ENCODE data around the gene PRR16. TPM values are rescaled to one million over a fixed set of nuclear protein-coding genes. Genes with fewer than 3 reads are reported as not detected.

PRR16 gene
- total RNA-seq, 1 experiment from 2014 or later: not detected

DNA sequence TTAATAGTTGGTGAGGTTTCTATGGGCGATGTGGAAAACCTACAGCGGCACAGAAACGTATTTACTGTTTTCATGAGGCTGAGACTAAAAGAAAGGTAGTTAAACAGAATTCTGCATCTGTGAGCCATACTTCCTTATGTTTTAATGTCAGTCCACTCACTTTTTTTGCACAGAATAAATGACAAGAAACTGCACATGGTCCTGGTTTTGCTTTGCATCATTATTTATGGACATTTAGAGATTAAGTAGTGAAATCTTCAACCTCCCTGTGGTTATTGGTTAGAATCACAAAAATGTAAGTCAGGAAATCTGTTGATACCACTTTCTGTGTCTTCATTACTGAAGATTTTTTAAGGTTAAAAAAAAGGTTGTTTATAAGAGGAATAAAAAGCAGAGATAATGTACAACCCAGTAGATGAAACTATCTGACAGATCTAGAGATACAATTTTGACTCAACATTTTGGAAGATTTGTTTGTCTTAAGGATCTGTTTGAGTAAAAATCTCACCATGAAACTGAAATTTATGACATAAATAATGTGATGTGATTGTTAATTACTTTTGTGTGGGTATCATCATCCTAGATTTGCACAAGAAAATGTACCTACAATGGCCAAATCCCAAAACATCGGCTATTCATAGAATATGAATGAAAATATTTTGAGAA lies 2.4 kb downstream of the PRR16 start:
- H3K27ac ChIP-seq (ENCODE audit: low read depth, low read length, poor library complexity, severe bottlenecking): no peak overlapping the region
- peaks cover 53% of the 10 kb centered on the region for H3K27me3 ChIP-seq (replicated peaks; ENCODE audit: insufficient read depth, low read depth, low read length, poor library complexity)
- intact Hi-C loops (cut with micrococcal nuclease; ENCODE audit: unreplicated experiment): no loop called here
- no TSS peak for BruUV-seq (replicated peaks)
- peaks cover 8% of the 10 kb centered on the region for H3K4me1 ChIP-seq (ENCODE audit: insufficient read depth, low read length, poor library complexity, severe bottlenecking)
- CTCF ChIA-PET: no interaction called here
- H3K9me3 ChIP-seq (ENCODE audit: low read depth, low read length, poor library complexity, severe bottlenecking): no peaks in the 10 kb centered on the region
- no peaks in the 10 kb centered on the region for H3K36me3 ChIP-seq (ENCODE audit: insufficient read depth, low read length, poor library complexity, severe bottlenecking)
- DNase-seq (ENCODE audit: low spot score): no peak
- TF ChIP-seq, protein P1, sequence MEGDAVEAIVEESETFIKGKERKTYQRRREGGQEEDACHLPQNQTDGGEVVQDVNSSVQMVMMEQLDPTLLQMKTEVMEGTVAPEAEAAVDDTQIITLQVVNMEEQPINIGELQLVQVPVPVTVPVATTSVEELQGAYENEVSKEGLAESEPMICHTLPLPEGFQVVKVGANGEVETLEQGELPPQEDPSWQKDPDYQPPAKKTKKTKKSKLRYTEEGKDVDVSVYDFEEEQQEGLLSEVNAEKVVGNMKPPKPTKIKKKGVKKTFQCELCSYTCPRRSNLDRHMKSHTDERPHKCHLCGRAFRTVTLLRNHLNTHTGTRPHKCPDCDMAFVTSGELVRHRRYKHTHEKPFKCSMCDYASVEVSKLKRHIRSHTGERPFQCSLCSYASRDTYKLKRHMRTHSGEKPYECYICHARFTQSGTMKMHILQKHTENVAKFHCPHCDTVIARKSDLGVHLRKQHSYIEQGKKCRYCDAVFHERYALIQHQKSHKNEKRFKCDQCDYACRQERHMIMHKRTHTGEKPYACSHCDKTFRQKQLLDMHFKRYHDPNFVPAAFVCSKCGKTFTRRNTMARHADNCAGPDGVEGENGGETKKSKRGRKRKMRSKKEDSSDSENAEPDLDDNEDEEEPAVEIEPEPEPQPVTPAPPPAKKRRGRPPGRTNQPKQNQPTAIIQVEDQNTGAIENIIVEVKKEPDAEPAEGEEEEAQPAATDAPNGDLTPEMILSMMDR (conservative IDR thresholded peaks at IDR 0.05; ENCODE audit: low read depth, low read length): no peak
- TF ChIP-seq EZH2 (IDR thresholded peaks at IDR 0.05; ENCODE audit: borderline replicate concordance, low read depth, low read length, poor library complexity, severe bottlenecking): no peak
- H3K4me3 ChIP-seq (ENCODE audit: low read depth, low read length, poor library complexity, severe bottlenecking): no peak overlapping the region
- POLR2A ChIA-PET (ENCODE audit: low non-redundant PET): no interaction called here

DNA sequence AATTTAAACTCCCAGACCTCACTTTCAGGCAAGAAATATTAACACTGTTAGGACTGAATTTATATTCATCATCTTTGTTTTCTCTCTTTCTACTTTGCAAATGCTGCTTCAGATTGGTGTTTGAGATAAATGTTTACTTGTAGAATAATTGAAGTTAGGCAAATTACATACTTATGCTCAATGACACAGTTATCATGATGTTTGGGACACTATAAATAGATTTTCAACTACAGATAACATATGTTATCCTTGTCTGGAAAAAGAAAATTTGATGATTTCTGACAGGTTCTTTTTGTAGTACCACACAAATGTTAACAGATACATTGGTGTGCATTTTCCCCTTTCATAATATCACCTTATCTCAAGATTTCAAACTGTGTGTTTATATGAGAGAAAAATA lies 7.9 kb downstream of the PRR16 start:
- POLR2A ChIA-PET (ENCODE audit: low non-redundant PET): no interaction called here
- CTCF ChIA-PET: no interaction called here
- no peak for DNase-seq (ENCODE audit: low spot score)
- H3K4me1 ChIP-seq (ENCODE audit: insufficient read depth, low read length, poor library complexity, severe bottlenecking): no peaks in the 10 kb centered on the region
- peaks cover 11% of the 10 kb centered on the region for H3K27me3 ChIP-seq (replicated peaks; ENCODE audit: insufficient read depth, low read depth, low read length, poor library complexity)
- H3K9me3 ChIP-seq (ENCODE audit: low read depth, low read length, poor library complexity, severe bottlenecking): no peaks in the 10 kb centered on the region
- intact Hi-C loops (cut with micrococcal nuclease; ENCODE audit: unreplicated experiment): no loop called here
- no peak overlapping the region for H3K27ac ChIP-seq (ENCODE audit: low read depth, low read length, poor library complexity, severe bottlenecking)
- TF ChIP-seq, protein P1 (conservative IDR thresholded peaks at IDR 0.05; ENCODE audit: low read depth, low read length): no peak
- no peak for TF ChIP-seq EZH2 (IDR thresholded peaks at IDR 0.05; ENCODE audit: borderline replicate concordance, low read depth, low read length, poor library complexity, severe bottlenecking)
- no peak overlapping the region for H3K4me3 ChIP-seq (ENCODE audit: low read depth, low read length, poor library complexity, severe bottlenecking)
- H3K36me3 ChIP-seq (ENCODE audit: insufficient read depth, low read length, poor library complexity, severe bottlenecking): no peaks in the 10 kb centered on the region
- BruUV-seq (replicated peaks): no TSS peak

DNA sequence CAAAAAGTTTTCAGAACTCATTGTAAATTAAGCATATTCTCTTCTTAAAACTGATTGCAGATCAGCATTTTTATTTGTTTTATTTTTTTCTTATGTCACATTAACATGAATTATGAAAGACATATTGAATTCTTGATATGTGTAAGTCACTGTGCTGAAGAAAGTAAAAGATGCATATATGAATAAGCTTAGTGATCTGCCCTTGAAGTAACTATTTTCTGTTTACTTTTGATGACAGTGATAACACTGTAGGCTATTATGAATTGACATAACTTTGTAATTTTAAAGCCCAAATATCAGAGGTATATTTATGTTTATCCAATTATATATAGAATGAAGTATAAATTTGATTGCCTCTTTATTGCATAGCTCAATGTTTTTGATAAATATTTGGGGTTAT lies 8.8 kb downstream of the PRR16 start:
- no peak for DNase-seq (ENCODE audit: low spot score)
- ChIA-PET POLR2A (ENCODE audit: low non-redundant PET) (no interaction called here), CTCF (no interaction called here)
- Histone ChIP-seq H3K4me1 (ENCODE audit: insufficient read depth, low read length, poor library complexity, severe bottlenecking) (no peaks in the 10 kb centered on the region), H3K27ac (ENCODE audit: low read depth, low read length, poor library complexity, severe bottlenecking) (no peak overlapping the region), H3K36me3 (ENCODE audit: insufficient read depth, low read length, poor library complexity, severe bottlenecking) (no peaks in the 10 kb centered on the region), H3K4me3 (ENCODE audit: low read depth, low read length, poor library complexity, severe bottlenecking) (no peak overlapping the region), H3K27me3 (replicated peaks; ENCODE audit: insufficient read depth, low read depth, low read length, poor library complexity) (peaks cover 4% of the 10 kb centered on the region), H3K9me3 (ENCODE audit: low read depth, low read length, poor library complexity, severe bottlenecking) (no peaks in the 10 kb centered on the region)
- no TSS peak for BruUV-seq (replicated peaks)
- intact Hi-C loops (cut with micrococcal nuclease; ENCODE audit: unreplicated experiment): no loop called here
- no peak for TF ChIP-seq EZH2 (IDR thresholded peaks at IDR 0.05; ENCODE audit: borderline replicate concordance, low read depth, low read length, poor library complexity, severe bottlenecking)
- TF ChIP-seq, protein P1 (conservative IDR thresholded peaks at IDR 0.05; ENCODE audit: low read depth, low read length): no peak
